HEK293T (cell line): ENCODE data around the gene ZNF492.

Source experiments
- BHLHE40 ChIP-seq: fragments of 450-650 bp; IDR thresholded peaks from 2 replicates; pipeline ENCODE4 v1.6.1; 2016; ENCODE audit warnings: mild to moderate bottlenecking, moderate library complexity, borderline replicate concordance
- CTBP1 ChIP-seq: fragments of 450-650 bp; IDR thresholded peaks from 2 replicates; pipeline ENCODE4 v1.6.1; 2016; ENCODE audit warnings: borderline replicate concordance
- ELF4 ChIP-seq: fragments of 450-650 bp; IDR thresholded peaks from 2 replicates; pipeline ENCODE4 v1.6.1; 2017; ENCODE audit warnings: antibody characterized with exemption
- FOXA1 ChIP-seq: fragments of 450-650 bp; IDR thresholded peaks from 2 replicates; pipeline ENCODE4 v1.6.1; 2016; ENCODE audit warnings: mild to moderate bottlenecking
- FOXK2 ChIP-seq: fragments of 450-650 bp; IDR thresholded peaks from 2 replicates; pipeline ENCODE4 v1.6.1; 2016; ENCODE audit warnings: mild to moderate bottlenecking
- FOXM1 ChIP-seq: fragments of 450-650 bp; IDR thresholded peaks from 2 replicates; pipeline ENCODE4 v1.6.1; 2017; ENCODE audit warnings: mild to moderate bottlenecking, borderline replicate concordance
- HDGF ChIP-seq: fragments of 450-650 bp; IDR thresholded peaks from 2 replicates; pipeline ENCODE4 v1.6.1; 2017; ENCODE audit warnings: antibody characterized with exemption, borderline replicate concordance
- L3MBTL2 ChIP-seq: fragments of 450-650 bp; conservative IDR thresholded peaks from 2 replicates; pipeline ENCODE4 v1.6.1; 2016; ENCODE audit warnings: mild to moderate bottlenecking
- PKNOX1 ChIP-seq: fragments of 450-650 bp; IDR thresholded peaks from 2 replicates; pipeline ENCODE4 v1.6.1; 2016
- SP1 ChIP-seq: fragments of 450-650 bp; IDR thresholded peaks from 2 replicates; pipeline ENCODE4 v1.6.1; 2017
- TARDBP ChIP-seq: fragments of 450-650 bp; IDR thresholded peaks from 2 replicates; pipeline ENCODE4 v1.6.1; 2016

GRCh38 chr19:22622020-22622419 lies 12.1 kb upstream of the ZNF492 start:
- no peak for TF ChIP-seq SP1
- no peak for TF ChIP-seq FOXM1
- no peak for TF ChIP-seq L3MBTL2
- TF ChIP-seq HDGF, result no peak
- no peak for TF ChIP-seq ELF4
- no peak for TF ChIP-seq FOXK2
- TF ChIP-seq BHLHE40, result no peak
- TF ChIP-seq TARDBP, result no peak
- no peak for TF ChIP-seq PKNOX1
- TF ChIP-seq FOXA1, result no peak
- no peak for TF ChIP-seq CTBP1
